Heart right ventricle (tissue), 16 donors: ENCODE data around the gene RIN1. TPM values are rescaled to one million over a fixed set of nuclear protein-coding genes. Genes with fewer than 3 reads are reported as not detected.
A peak's percentile ranks its signal among the peaks of the same experiment; 100 is the strongest.
"Not testable (repeated sequence)": the region's sequence is repeated elsewhere in the genome, so short reads cannot be mapped to it uniquely, and the experiment has no call there.

Experiments
- ATAC-seq, 8 donors: fragments of 200-7000 bp; cut with Tn5 transposase; one replicate each; pipeline ENCODE4 v1.9.1; 2020; ENCODE audit warnings: mild to moderate bottlenecking in 8 of 8, moderate library complexity in 8 of 8, moderate number of reproducible peaks in 1 of 8
- DNase-seq, 2 donors: peaks; one replicate each; pipeline ENCODE4 v3.0.0-alpha.2; 2020
- H3K27ac ChIP-seq, 10 donors: fragments of 200-600 bp; sonication (generic) in 2 of 10; one replicate each; pipeline versions ENCODE4 v1.5.0 to v1.8.0; 2020 to 2022; ENCODE audit warnings: mild to moderate bottlenecking in 3 of 10
- H3K27me3 ChIP-seq, 7 donors: fragments of 200-600 bp; one replicate each; pipeline ENCODE4 v1.8.0; 2021 to 2022; ENCODE audit warnings: mild to moderate bottlenecking in 2 of 7
- H3K36me3 ChIP-seq, 9 donors: fragments of 200-600 bp; sonication (generic) in 1 of 9; one replicate each; pipeline versions ENCODE4 v1.5.0 to v1.8.0; 2020 to 2022; ENCODE audit warnings: mild to moderate bottlenecking in 2 of 9
- H3K4me1 ChIP-seq, 9 donors: fragments of 200-600 bp; sonication (generic) in 1 of 9; one replicate each; pipeline versions ENCODE4 v1.5.0 to v1.8.0; 2020 to 2022; ENCODE audit warnings: mild to moderate bottlenecking in 4 of 9
- H3K4me3 ChIP-seq, 10 donors: fragments of 200-600 bp; sonication (generic) in 2 of 10; one replicate each; pipeline versions ENCODE4 v1.5.0 to v1.8.0; 2020 to 2022; ENCODE audit warnings: mild to moderate bottlenecking in 7 of 10, moderate library complexity in 2 of 10
- H3K9me3 ChIP-seq, 11 donors: fragments of 200-600 bp in 10 of 11; sonication (generic) in 2 of 11; one replicate each; pipeline versions ENCODE4 v1.5.0 to v1.8.0; 2013 to 2022; ENCODE audit warnings: mild to moderate bottlenecking in 2 of 11, control low read depth in 1 of 11, moderate library complexity in 1 of 11
- WGBS, 2 donors: extraction: QIAGEN DNeasy Blood & Tissue Kit; methylation state at CpG; one replicate each; pipeline ENCODE4 v1.1.7; 2013; ENCODE audit warnings: inconsistent platforms in 1 of 2; 5-methylcytosine and 5-hydroxymethylcytosine counted together
- intact Hi-C, 10 donors: fragments of 100-400 bp; cut with DNase I; formaldehyde crosslinking; loops; one replicate each; pipeline versions ENCODE4 v1.11.1 to v1.14.2; 2022
- polyA plus RNA-seq, 2 donors: library from polyadenylated mRNA; stranded (reverse); fragments of 200-250 nt; gene quantifications; one replicate each; pipeline ENCODE4 v1.2.3, GENCODE V29; 2013
- total RNA-seq, 10 donors: library from RNA; stranded (reverse); fragmentation: NEBNext Ultra II Directional in 3 of 10; extraction: Animal tissue kit (Norgen Biotek cat#: 25700) in 3 of 10; gene quantifications; one replicate each; pipeline versions ENCODE4 v1.2.1 to v1.2.4, GENCODE V29; 2021 to 2023
- TF ChIP-seq, protein P1 (sequence below), 9 donors: fragments of 200-600 bp; sonication (generic) in 2 of 9; IDR thresholded peaks; one replicate each; pipeline versions ENCODE4 v1.5.0 to v1.8.0; 2021 to 2022; ENCODE audit warnings: antibody characterized with exemption in 9 of 9, mild to moderate bottlenecking in 5 of 9, moderate library complexity in 1 of 9
- donor health status: Arrhythmogenic right ventricular cardiomyopathy.
- donor health status: ischemic (EF 13 %, LVEDD 7.1; RV severe dilation, severe dysfunction).
- donor health status: healthy with polysubstance abuse.
- donor health status: DM: no; HTN: yes; CAD: no.
- donor health status: DM: no; HTN: no; CAD: no.
- donor health status: ischemic (EF 25% LVEDD 6.9; RV normal size, moderate dysfunction).
- donor health status: ischemic (EF 25% LVEDD 5.7; RV mildly dilated, moderate dysfunction).
- donor health status: healthy.
- donor health status: DM: yes; HTN: yes; CAD: no.
- donor health status: Ischemic cardiomyopathy.
- donor health status: ischemic (EF 35%, LVEDD 5.7; RV mildly dilated, moderate dysfunction).
- donor health status: nonischemic (EF 11% LVEDD 7.7; RV severe dilation, severe dysfunction).
- donor health status: DM: yes; HTN: yes; CAD: no.
- donor health status: PGD.
- donor health status: ischemic (EF 29% LVEDD 5.4; RV normal size, mild dysfunction).
- donor health status: nonischemic (EF 23%, LVEDD 6.1; RV moderate dilation, normal function).

RIN1 gene
- total and polyA plus RNA-seq, 12 donors: 0.81 to 10.8 (median 1.9) TPM

DNA sequence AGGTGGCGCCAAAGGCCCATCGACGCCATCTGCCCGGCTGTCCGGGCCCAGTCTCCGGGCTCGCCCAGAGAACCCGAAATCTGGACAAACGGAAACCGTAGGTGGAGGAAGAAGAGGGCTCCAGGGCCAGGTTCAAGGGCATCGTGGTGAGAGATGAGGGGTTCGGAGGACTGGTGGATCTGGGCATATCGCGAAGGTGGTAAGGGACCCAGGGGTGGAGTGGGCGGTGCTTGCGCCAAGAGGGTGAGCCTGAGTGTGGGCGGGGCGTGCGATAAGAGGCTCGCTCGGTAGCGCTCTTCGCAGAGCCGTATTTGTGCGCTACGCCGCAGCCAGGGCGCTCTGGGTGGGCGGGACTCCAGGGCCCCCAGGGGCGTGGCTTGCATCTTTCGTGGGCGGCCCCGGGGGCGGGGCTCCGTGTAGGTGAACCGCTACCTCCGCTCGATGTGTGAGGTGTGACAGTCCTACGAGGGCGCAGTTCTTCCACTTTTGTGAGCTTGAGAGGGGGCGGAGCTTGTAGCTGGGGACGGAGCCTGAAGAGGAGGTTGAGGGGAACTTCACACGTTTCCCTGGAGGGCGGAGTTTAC is 24.2 kb downstream of the RIN1 start:
- peak; percentile 92 to 93 for DNase-seq
- intact Hi-C loops: loop anchor here in 8 of 10 donors (1.0 to 10.0 kb wide), 8 partner anchors 16 to 77 kb away; partner anchors contain the start of genes B4GAT1 (in 2 of the 8), BRMS1 (in 2 of the 8) and YIF1A (in 1 of the 8)
- ATAC-seq: peak; percentile 74 to 90 (median 86)
- TF ChIP-seq, protein P1, sequence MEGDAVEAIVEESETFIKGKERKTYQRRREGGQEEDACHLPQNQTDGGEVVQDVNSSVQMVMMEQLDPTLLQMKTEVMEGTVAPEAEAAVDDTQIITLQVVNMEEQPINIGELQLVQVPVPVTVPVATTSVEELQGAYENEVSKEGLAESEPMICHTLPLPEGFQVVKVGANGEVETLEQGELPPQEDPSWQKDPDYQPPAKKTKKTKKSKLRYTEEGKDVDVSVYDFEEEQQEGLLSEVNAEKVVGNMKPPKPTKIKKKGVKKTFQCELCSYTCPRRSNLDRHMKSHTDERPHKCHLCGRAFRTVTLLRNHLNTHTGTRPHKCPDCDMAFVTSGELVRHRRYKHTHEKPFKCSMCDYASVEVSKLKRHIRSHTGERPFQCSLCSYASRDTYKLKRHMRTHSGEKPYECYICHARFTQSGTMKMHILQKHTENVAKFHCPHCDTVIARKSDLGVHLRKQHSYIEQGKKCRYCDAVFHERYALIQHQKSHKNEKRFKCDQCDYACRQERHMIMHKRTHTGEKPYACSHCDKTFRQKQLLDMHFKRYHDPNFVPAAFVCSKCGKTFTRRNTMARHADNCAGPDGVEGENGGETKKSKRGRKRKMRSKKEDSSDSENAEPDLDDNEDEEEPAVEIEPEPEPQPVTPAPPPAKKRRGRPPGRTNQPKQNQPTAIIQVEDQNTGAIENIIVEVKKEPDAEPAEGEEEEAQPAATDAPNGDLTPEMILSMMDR (IDR thresholded peaks at IDR 0.05): peak; percentile 2 to 98 (median 89)
- Histone ChIP-seq H3K36me3 (no peaks in the 10 kb centered on the region), H3K4me3 (peak overlapping the region; percentile 24 to 76 (median 60)), H3K27ac (peak overlapping the region; percentile 31 to 94 (median 85)), H3K9me3 (no peaks in the 10 kb centered on the region), H3K27me3 (peaks cover 0 to 6% (median 0%) of the 10 kb centered on the region in 7 donors), H3K4me1 (peaks cover 4 to 38% (median 21%) of the 10 kb centered on the region in 9 donors)
- 0 to 1% methylated on average over 44 of the region's 44 CpGs for WGBS, 2 donors

GRCh38 chr11:66311470-66311964 is 24.7 kb downstream of the RIN1 start:
- no peaks in the 10 kb centered on the region for H3K36me3 ChIP-seq
- TF ChIP-seq, protein P1 (IDR thresholded peaks at IDR 0.05): peak in 3 of 9 donors; percentile 85 to 91 (median 90)
- DNase-seq (no peak), ATAC-seq (no peak)
- H3K4me3 ChIP-seq: peak overlapping the region in 9 of 10 donors; percentile 28 to 76 (median 60)
- 24% methylated on average over 26 of the region's 26 CpGs for WGBS, 2 donors
- peaks cover under 1 to 34% (median 18%) of the 10 kb centered on the region in 9 donors for H3K4me1 ChIP-seq
- no peaks in the 10 kb centered on the region for H3K9me3 ChIP-seq
- H3K27ac ChIP-seq: peak overlapping the region; percentile 31 to 94 (median 85)
- H3K27me3 ChIP-seq: peaks cover 0 to 2% (median 0%) of the 10 kb centered on the region in 7 donors
- intact Hi-C loops: loop anchor here in 8 of 10 donors (1.0 to 10.0 kb wide), 5 partner anchors 17 to 77 kb away; partner anchors contain the start of genes B4GAT1 (in 2 of the 8) and BRMS1 (in 2 of the 8)

GRCh38 chr11:66310803-66311440 is 25.3 kb downstream of the RIN1 start:
- 77 to 79% methylated on average over 18 of the region's 18 CpGs for WGBS, 2 donors
- not testable (repeated sequence) for H3K27me3 ChIP-seq, H3K9me3 ChIP-seq, DNase-seq, ATAC-seq, H3K36me3 ChIP-seq, H3K4me3 ChIP-seq
- peak overlapping the region in 3 of 10 donors; percentile 90 to 94 (median 93) for H3K27ac ChIP-seq
- intact Hi-C loops: loop anchor here in 8 of 10 donors (1.0 to 10.0 kb wide), 5 partner anchors 17 to 78 kb away; partner anchors contain the start of genes B4GAT1 (in 2 of the 8) and BRMS1 (in 2 of the 8)
- peaks cover 0 to 28% (median 14%) of the 10 kb centered on the region in 9 donors for H3K4me1 ChIP-seq

DNA sequence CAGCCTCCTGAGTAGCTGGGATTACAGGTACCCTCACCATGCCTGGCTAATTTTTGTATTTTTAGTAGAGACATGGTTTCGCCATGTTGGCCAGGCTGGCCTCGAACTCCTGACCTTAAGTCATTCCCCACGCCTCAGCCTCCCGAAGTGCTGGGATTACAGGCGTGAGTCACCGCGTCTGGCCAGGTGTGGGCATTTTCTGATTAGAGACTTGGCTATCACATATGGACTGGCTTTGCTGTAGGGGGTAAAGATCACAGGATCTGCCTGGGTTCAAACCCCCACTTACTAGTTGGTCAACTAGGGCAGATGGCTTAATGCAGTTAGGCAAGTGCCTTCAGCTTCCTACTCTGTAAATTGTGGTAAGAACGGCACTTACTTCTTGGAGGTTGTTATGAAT is 25.9 kb downstream of the RIN1 start:
- H3K36me3 ChIP-seq: no peaks in the 10 kb centered on the region
- no peaks in the 10 kb centered on the region for H3K27me3 ChIP-seq
- no peak for ATAC-seq
- DNase-seq: no peak
- 77 to 82% methylated on average over 8 of the region's 8 CpGs for WGBS, 2 donors
- no peak overlapping the region for H3K4me3 ChIP-seq
- H3K4me1 ChIP-seq: peaks cover 0 to 23% (median 14%) of the 10 kb centered on the region in 9 donors
- no peaks in the 10 kb centered on the region for H3K9me3 ChIP-seq
- H3K27ac ChIP-seq: no peak overlapping the region
- TF ChIP-seq, protein P1 (IDR thresholded peaks at IDR 0.05): no peak
- intact Hi-C loops: loop anchor here in 8 of 10 donors (2.0 to 10.0 kb wide), 4 partner anchors 37 to 78 kb away; partner anchors contain the start of genes B4GAT1 (in 2 of the 8) and BRMS1 (in 2 of the 8)
